Measurements from ENCODE around the gene GRK5. TPM values are rescaled to one million over a fixed set of nuclear protein-coding genes. Genes with fewer than 3 reads are reported as not detected.

The GRK5 gene
- total RNA-seq, 1 donor from 2014 or later, result 163 TPM

DNA sequence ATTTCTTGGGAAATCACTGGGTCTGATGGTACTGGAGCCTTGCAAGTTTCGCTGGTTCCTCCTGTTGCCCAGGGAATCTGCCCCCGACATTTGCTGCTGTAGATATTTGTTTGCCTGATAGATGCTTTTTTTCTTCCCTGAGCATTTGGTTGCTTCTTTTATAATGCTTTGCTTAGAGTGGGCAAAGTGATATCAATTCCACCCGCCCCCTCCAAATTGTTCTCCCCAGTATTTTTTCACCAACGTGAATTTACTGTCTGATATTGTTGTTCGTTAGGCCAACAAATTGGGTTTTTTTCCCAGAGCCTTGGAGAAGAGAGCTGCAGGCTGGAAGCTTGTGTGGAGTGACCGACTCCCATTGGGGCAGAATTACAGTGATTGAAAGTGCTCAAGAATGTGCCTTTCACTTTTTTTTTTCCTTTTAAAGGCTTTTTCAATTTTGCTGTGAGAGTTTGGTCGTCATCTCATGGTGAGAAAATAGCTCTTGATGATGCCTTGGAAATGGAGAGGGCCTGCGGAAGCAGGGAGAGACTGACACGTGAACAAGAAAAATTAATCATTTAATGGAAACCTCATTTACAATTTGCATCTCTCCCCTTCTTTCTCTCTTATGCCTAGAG lies 2.5 kb downstream of the GRK5 start:
- Mint-ChIP-seq H3K27ac (ENCODE audit: unreplicated experiment) (peak overlapping the region; percentile 94), H3K4me1 (ENCODE audit: unreplicated experiment) (peaks cover 66% of the 10 kb centered on the region), H3K36me3 (ENCODE audit: low read depth, unreplicated experiment) (peaks cover 39% of the 10 kb centered on the region), H3K4me3 (ENCODE audit: unreplicated experiment) (peak overlapping the region; percentile 100), H3K9me3 (ENCODE audit: unreplicated experiment) (no peaks in the 10 kb centered on the region), H3K27me3 (ENCODE audit: unreplicated experiment) (peaks cover 10% of the 10 kb centered on the region)
- no peak for DNase-seq (ENCODE audit: low spot score)
- TF ChIP-seq, protein P1, sequence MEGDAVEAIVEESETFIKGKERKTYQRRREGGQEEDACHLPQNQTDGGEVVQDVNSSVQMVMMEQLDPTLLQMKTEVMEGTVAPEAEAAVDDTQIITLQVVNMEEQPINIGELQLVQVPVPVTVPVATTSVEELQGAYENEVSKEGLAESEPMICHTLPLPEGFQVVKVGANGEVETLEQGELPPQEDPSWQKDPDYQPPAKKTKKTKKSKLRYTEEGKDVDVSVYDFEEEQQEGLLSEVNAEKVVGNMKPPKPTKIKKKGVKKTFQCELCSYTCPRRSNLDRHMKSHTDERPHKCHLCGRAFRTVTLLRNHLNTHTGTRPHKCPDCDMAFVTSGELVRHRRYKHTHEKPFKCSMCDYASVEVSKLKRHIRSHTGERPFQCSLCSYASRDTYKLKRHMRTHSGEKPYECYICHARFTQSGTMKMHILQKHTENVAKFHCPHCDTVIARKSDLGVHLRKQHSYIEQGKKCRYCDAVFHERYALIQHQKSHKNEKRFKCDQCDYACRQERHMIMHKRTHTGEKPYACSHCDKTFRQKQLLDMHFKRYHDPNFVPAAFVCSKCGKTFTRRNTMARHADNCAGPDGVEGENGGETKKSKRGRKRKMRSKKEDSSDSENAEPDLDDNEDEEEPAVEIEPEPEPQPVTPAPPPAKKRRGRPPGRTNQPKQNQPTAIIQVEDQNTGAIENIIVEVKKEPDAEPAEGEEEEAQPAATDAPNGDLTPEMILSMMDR (IDR thresholded peaks at IDR 0.05; ENCODE audit: unreplicated experiment), result peak; percentile 55

DNA sequence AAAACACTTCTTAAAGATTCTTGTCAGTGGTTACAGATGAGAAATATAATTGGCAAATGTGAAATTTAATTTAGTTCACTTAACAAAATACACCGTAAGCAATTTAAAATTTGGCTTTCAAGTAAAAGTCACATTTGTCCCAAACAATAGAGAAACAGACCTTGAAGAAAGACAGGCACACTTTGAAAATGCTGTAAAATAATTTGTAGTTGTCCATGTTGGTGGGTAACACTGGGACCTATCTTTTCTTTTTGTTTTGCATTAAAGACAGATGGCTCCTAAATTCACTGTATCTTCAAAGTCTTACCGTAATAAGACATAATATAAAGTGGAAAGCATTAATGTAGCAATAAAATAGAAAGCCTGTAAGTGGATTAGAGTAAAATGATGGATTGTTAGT lies 3.3 kb downstream of the GRK5 start:
- TF ChIP-seq, protein P1 (IDR thresholded peaks at IDR 0.05; ENCODE audit: unreplicated experiment), result no peak
- no peak for DNase-seq (ENCODE audit: low spot score)
- no peak overlapping the region for H3K27ac Mint-ChIP-seq (ENCODE audit: unreplicated experiment)
- H3K4me1 Mint-ChIP-seq (ENCODE audit: unreplicated experiment), result peaks cover 69% of the 10 kb centered on the region
- H3K4me3 Mint-ChIP-seq (ENCODE audit: unreplicated experiment), result peak overlapping the region; percentile 85
- peaks cover 40% of the 10 kb centered on the region for H3K36me3 Mint-ChIP-seq (ENCODE audit: low read depth, unreplicated experiment)
- H3K9me3 Mint-ChIP-seq (ENCODE audit: unreplicated experiment), result no peaks in the 10 kb centered on the region
- peaks cover 10% of the 10 kb centered on the region for H3K27me3 Mint-ChIP-seq (ENCODE audit: unreplicated experiment)

DNA sequence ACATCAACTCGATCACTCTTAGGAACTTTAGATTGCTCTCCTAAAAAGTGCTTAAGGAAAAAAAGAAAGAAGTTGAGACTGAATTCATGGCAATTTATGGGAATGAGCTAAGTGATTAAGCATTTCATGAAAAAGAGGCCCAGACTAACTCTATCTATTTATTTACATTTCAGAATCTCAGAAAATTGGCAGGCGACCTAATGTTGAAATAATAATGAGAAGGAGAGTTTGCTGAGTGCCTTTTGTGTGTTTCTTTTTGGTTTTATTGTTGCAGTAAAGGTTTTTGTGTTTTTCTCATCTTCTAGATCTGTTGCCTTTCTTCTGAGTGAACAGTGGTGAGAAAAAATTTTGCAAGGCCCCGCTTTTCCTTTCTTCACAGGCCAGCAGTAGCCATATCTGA lies 3.8 kb downstream of the GRK5 start:
- TF ChIP-seq, protein P1 (IDR thresholded peaks at IDR 0.05; ENCODE audit: unreplicated experiment), result no peak
- Mint-ChIP-seq H3K27ac (ENCODE audit: unreplicated experiment) (peak overlapping the region; percentile 39), H3K36me3 (ENCODE audit: low read depth, unreplicated experiment) (peaks cover 39% of the 10 kb centered on the region), H3K27me3 (ENCODE audit: unreplicated experiment) (peaks cover 9% of the 10 kb centered on the region), H3K9me3 (ENCODE audit: unreplicated experiment) (no peaks in the 10 kb centered on the region), H3K4me3 (ENCODE audit: unreplicated experiment) (peak overlapping the region; percentile 85), H3K4me1 (ENCODE audit: unreplicated experiment) (peaks cover 70% of the 10 kb centered on the region)
- DNase-seq (ENCODE audit: low spot score), result no peak

DNA sequence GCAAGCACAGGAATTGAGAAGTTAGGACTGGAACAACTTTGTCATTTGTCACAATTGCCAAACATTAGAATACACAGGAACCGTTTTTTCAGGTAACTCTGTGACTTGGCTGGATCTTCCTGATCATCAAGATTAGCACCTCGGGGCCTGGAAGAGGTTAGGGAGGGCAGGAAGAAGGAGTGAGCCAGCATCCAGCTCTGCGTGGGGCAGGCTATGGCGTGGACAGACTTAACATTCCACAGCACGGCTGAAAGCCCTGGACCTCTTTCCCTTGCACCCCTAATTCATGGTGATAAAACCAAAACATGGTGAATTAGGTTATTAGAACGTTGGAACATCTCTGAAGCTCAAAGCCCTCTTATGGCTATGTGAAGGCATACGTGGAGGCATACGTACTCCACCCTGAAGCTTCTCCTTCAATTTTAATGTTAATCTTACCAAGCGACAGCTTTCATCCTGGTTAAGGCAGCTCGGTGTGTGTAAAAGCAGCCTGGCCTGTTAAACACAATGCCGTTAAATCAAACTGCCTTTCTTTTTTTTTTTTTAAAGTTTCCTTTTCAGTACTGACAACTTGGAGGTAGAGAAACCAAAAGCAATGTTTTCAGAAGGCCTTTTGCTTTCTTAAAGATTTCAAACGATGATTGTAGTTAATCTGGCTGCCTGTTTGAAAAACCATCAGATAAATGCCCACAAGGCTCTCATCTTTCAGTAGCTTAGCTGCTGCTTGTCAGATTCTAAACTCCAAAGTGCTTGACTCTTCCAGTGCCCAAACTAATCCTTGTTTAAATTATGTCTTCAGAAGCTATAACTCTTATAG lies 4.5 kb downstream of the GRK5 start:
- no peak for DNase-seq (ENCODE audit: low spot score)
- Mint-ChIP-seq H3K4me3 (ENCODE audit: unreplicated experiment) (peak overlapping the region; percentile 85), H3K4me1 (ENCODE audit: unreplicated experiment) (peaks cover 69% of the 10 kb centered on the region), H3K27ac (ENCODE audit: unreplicated experiment) (peak overlapping the region; percentile 39), H3K27me3 (ENCODE audit: unreplicated experiment) (peaks cover 7% of the 10 kb centered on the region), H3K36me3 (ENCODE audit: low read depth, unreplicated experiment) (peaks cover 35% of the 10 kb centered on the region), H3K9me3 (ENCODE audit: unreplicated experiment) (no peaks in the 10 kb centered on the region)
- TF ChIP-seq, protein P1 (IDR thresholded peaks at IDR 0.05; ENCODE audit: unreplicated experiment), result no peak

DNA sequence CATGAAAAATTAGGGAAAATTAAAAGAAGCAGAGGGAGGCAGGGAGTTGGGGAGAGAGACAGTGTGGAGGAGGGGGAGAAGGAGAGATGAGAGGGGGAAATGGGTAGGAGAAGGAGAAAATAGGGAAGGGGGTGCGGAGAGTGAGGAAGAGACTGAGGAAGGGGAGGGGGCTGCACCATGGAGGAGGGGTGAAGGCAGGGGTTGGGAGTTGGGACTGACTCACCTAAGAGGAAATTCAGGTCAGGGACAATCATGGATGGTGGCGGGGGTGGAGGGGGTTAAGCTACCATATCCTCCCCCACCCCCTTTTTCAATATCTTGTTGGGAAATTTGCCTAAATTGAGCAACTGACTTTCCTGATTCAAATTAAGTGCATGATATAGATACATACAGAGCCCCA lies 8.0 kb downstream of the GRK5 start:
- H3K27me3 Mint-ChIP-seq (ENCODE audit: unreplicated experiment), result peaks cover 2% of the 10 kb centered on the region
- H3K27ac Mint-ChIP-seq (ENCODE audit: unreplicated experiment), result no peak overlapping the region
- peaks cover 77% of the 10 kb centered on the region for H3K4me1 Mint-ChIP-seq (ENCODE audit: unreplicated experiment)
- TF ChIP-seq, protein P1 (IDR thresholded peaks at IDR 0.05; ENCODE audit: unreplicated experiment), result no peak
- H3K9me3 Mint-ChIP-seq (ENCODE audit: unreplicated experiment), result no peaks in the 10 kb centered on the region
- H3K4me3 Mint-ChIP-seq (ENCODE audit: unreplicated experiment), result no peak overlapping the region
- peaks cover 13% of the 10 kb centered on the region for H3K36me3 Mint-ChIP-seq (ENCODE audit: low read depth, unreplicated experiment)
- no peak for DNase-seq (ENCODE audit: low spot score)

Data from endothelial cell (in vitro differentiated cells).